Endothelial cell of umbilical vein (primary cell): Measurements from ENCODE around the gene RAD51B.

Experiments used
- EZH2 ChIP-seq: IDR thresholded peaks from 2 replicates; pipeline ENCODE4 v1.6.1; 2012; ENCODE audit warnings: borderline replicate concordance, low read depth, mild to moderate bottlenecking, moderate library complexity, low read length, inconsistent platforms; ENCODE audit not compliant: severe bottlenecking
- GATA2 ChIP-seq: IDR thresholded peaks from 2 replicates; pipeline ENCODE4 v1.7.0; 2011; ENCODE audit warnings: low read depth, mild to moderate bottlenecking, moderate library complexity, mixed read lengths, low read length; ENCODE audit not compliant: insufficient read length, insufficient read depth
- MYC ChIP-seq: IDR thresholded peaks from one replicate; pipeline ENCODE4 v1.6.1; 2011; ENCODE audit warnings: mild to moderate bottlenecking, low read depth, low read length
- POLR2A ChIP-seq: IDR thresholded peaks from 2 replicates; pipeline ENCODE4 v1.6.1; 2012; ENCODE audit warnings: low read depth, mild to moderate bottlenecking, control low read depth, low read length
- POLR2AphosphoS5 ChIP-seq: IDR thresholded peaks from 2 replicates; pipeline ENCODE4 v1.6.1; 2012; ENCODE audit warnings: low read depth, mild to moderate bottlenecking, control low read depth, low read length, moderate library complexity; ENCODE audit not compliant: insufficient read depth
- TF ChIP-seq, protein P1 (sequence below), 2 donors: IDR thresholded peaks; 1 replicate in 1 of 2; 2 replicates in 1 of 2; pipeline ENCODE4 v1.5.1; 2011; ENCODE audit warnings: low read length in 2 of 2, mild to moderate bottlenecking in 2 of 2, moderate library complexity in 2 of 2, control low read depth in 1 of 2, inconsistent platforms in 1 of 2, low read depth in 1 of 2; ENCODE audit not compliant: insufficient read depth in 1 of 2; ENCODE audit errors: extremely low read depth in 1 of 2

DNA sequence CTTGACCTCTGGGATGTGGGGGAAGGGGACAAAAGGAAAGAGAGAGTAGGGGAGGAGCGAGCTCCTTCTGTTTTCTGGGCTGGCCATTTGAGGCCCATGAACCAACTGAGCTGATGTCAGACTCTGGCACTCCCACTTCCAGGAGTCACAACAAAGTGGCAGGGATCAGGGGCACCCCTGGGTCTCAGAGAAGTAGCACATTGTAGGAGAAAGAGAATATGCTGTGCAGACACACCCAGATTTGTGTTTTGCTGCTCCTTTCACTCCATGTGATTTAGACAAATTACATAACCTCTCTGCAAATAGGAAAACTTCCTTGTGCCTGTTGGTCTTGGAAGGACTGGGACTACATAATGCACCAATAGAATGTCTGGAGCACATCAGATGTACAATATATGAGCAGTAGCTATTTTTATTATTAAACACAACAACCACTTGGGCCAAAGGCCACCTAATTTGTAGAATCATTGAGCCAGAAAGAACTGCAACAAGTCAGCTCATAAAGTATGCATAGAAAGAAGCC is 707.8 kb downstream of the RAD51B start:
- TF ChIP-seq POLR2A (no peak), EZH2 (no peak), MYC (no peak), GATA2 (no peak), POLR2AphosphoS5 (no peak)
- TF ChIP-seq, protein P1, sequence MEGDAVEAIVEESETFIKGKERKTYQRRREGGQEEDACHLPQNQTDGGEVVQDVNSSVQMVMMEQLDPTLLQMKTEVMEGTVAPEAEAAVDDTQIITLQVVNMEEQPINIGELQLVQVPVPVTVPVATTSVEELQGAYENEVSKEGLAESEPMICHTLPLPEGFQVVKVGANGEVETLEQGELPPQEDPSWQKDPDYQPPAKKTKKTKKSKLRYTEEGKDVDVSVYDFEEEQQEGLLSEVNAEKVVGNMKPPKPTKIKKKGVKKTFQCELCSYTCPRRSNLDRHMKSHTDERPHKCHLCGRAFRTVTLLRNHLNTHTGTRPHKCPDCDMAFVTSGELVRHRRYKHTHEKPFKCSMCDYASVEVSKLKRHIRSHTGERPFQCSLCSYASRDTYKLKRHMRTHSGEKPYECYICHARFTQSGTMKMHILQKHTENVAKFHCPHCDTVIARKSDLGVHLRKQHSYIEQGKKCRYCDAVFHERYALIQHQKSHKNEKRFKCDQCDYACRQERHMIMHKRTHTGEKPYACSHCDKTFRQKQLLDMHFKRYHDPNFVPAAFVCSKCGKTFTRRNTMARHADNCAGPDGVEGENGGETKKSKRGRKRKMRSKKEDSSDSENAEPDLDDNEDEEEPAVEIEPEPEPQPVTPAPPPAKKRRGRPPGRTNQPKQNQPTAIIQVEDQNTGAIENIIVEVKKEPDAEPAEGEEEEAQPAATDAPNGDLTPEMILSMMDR (IDR thresholded peaks at IDR 0.05; ENCODE audit: extremely low read depth in 1 of 2, insufficient read depth in 1 of 2, low read depth in 1 of 2, low read length in 2 of 2): no peak
